ENCODE data around the gene DIP2B. TPM values are rescaled to one million over a fixed set of nuclear protein-coding genes. Genes with fewer than 3 reads are reported as not detected.

Gene DIP2B
- total RNA-seq, 1 donor from 2014 or later = 45.1 TPM

GRCh38 chr12:50527359-50527726 is 22.6 kb downstream of the DIP2B start:
- H3K9me3 Mint-ChIP-seq (ENCODE audit: unreplicated experiment) = no peaks in the 10 kb centered on the region
- DNase-seq (ENCODE audit: low spot score) = no peak

GRCh38 chr12:50528800-50529199 is 24.0 kb downstream of the DIP2B start:
- Mint-ChIP-seq H3K36me3 (ENCODE audit: low read depth, unreplicated experiment) (no peaks in the 10 kb centered on the region), H3K9me3 (ENCODE audit: unreplicated experiment) (no peaks in the 10 kb centered on the region), H3K27me3 (ENCODE audit: unreplicated experiment) (peaks cover 4% of the 10 kb centered on the region), H3K4me1 (ENCODE audit: unreplicated experiment) (peaks cover 17% of the 10 kb centered on the region), H3K4me3 (ENCODE audit: unreplicated experiment) (no peak overlapping the region), H3K27ac (ENCODE audit: unreplicated experiment) (peak overlapping the region; percentile 1)
- no peak for DNase-seq (ENCODE audit: low spot score)
- TF ChIP-seq CTCF (IDR thresholded peaks at IDR 0.05; ENCODE audit: unreplicated experiment) = no peak

More at GRCh38 chr12:50527359-50527726, 22.6 kb downstream of the DIP2B start:
- peaks cover 4% of the 10 kb centered on the region for H3K27me3 Mint-ChIP-seq (ENCODE audit: unreplicated experiment)
- TF ChIP-seq CTCF (IDR thresholded peaks at IDR 0.05; ENCODE audit: unreplicated experiment) = no peak
- H3K36me3 Mint-ChIP-seq (ENCODE audit: low read depth, unreplicated experiment) = no peaks in the 10 kb centered on the region
- H3K27ac Mint-ChIP-seq (ENCODE audit: unreplicated experiment) = no peak overlapping the region
- H3K4me3 Mint-ChIP-seq (ENCODE audit: unreplicated experiment) = no peak overlapping the region
- peaks cover 17% of the 10 kb centered on the region for H3K4me1 Mint-ChIP-seq (ENCODE audit: unreplicated experiment)

GRCh38 chr12:50529345-50529744 is 24.6 kb downstream of the DIP2B start:
- no peak for TF ChIP-seq CTCF (IDR thresholded peaks at IDR 0.05; ENCODE audit: unreplicated experiment)
- H3K4me3 Mint-ChIP-seq (ENCODE audit: unreplicated experiment) = no peak overlapping the region
- no peaks in the 10 kb centered on the region for H3K9me3 Mint-ChIP-seq (ENCODE audit: unreplicated experiment)
- H3K4me1 Mint-ChIP-seq (ENCODE audit: unreplicated experiment) = peaks cover 17% of the 10 kb centered on the region
- H3K27ac Mint-ChIP-seq (ENCODE audit: unreplicated experiment) = peak overlapping the region; percentile 37
- no peaks in the 10 kb centered on the region for H3K36me3 Mint-ChIP-seq (ENCODE audit: low read depth, unreplicated experiment)
- DNase-seq (ENCODE audit: low spot score) = no peak
- peaks cover 4% of the 10 kb centered on the region for H3K27me3 Mint-ChIP-seq (ENCODE audit: unreplicated experiment)

- Mint-ChIP-seq H3K36me3 (ENCODE audit: low read depth, unreplicated experiment) (no peaks in the 10 kb centered on the region), H3K27ac (ENCODE audit: unreplicated experiment) (no peak overlapping the region), H3K27me3 (ENCODE audit: unreplicated experiment) (peaks cover 6% of the 10 kb centered on the region), H3K9me3 (ENCODE audit: unreplicated experiment) (no peaks in the 10 kb centered on the region), H3K4me1 (ENCODE audit: unreplicated experiment) (peaks cover 17% of the 10 kb centered on the region), H3K4me3 (ENCODE audit: unreplicated experiment) (no peak overlapping the region)
- no peak for DNase-seq (ENCODE audit: low spot score)
- no peak for TF ChIP-seq CTCF (IDR thresholded peaks at IDR 0.05; ENCODE audit: unreplicated experiment)
Measured at GRCh38 chr12:50530532-50530931, 25.7 kb downstream of the DIP2B start.

- Mint-ChIP-seq H3K4me3 (ENCODE audit: unreplicated experiment) (no peak overlapping the region), H3K9me3 (ENCODE audit: unreplicated experiment) (no peaks in the 10 kb centered on the region), H3K27me3 (ENCODE audit: unreplicated experiment) (peaks cover 6% of the 10 kb centered on the region), H3K4me1 (ENCODE audit: unreplicated experiment) (peaks cover 9% of the 10 kb centered on the region), H3K36me3 (ENCODE audit: low read depth, unreplicated experiment) (peaks cover 6% of the 10 kb centered on the region), H3K27ac (ENCODE audit: unreplicated experiment) (no peak overlapping the region)
- DNase-seq (ENCODE audit: low spot score) = no peak
- TF ChIP-seq CTCF (IDR thresholded peaks at IDR 0.05; ENCODE audit: unreplicated experiment) = no peak
Measured at GRCh38 chr12:50533203-50533584, 28.4 kb downstream of the DIP2B start.
